Hematopoietic multipotent progenitor cell treated with erythropoietin and hydrocortisone succinate and interleukin-3 and kit ligand, for 6 days (in vitro differentiated cells): Measurements from ENCODE around the gene MTOR.
A peak's percentile ranks its signal among the peaks of the same experiment; 100 is the strongest.
"Not testable (repeated sequence)": the region's sequence is repeated elsewhere in the genome, so short reads cannot be mapped to it uniquely, and the experiment has no call there.

Source experiments
- DNase-seq: peaks from one replicate; pipeline ENCODE4 v3.0.0-alpha.2; 2015

The MTOR gene

DNA sequence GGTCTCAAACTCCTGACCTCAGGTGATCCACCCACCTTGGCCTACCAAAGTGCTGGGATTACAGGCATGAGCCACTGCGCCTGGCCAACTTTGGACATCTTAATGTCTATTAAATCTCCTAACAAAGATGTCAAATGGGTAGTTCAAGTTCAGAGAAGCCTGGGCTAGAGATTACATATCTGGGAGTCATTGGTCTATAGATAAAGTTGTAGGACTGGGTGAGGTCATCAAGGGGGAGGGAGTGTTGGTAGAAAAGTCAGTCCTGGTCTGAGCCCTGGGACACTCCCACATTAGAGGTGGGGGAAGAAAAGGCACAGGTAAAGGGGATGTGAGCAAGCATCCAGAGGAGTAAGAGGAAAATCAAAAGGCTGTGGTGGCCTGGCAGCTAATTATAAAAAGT is 17.3 kb upstream of the MTOR start:
- peak; percentile 43 for DNase-seq

DNA sequence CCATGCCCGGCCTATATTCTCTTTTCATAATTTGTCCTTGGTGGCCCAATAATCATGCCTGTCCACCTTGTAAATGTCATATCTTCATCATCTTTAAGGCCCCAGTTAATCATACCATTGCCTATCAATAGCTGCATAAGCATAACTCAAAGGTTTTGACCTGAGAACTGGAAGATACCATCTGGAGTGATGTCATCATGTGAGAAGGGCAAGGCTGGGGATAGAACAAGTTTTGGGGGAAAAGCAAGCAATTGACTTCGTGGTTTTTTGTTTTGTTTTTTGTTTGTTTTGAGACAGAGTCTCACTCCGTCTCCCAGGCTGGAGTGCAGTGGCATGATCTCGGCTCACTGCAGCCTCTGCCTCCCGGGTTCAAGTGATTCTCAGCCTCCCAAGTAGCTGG is 16.8 kb upstream of the MTOR start:
- DNase-seq: no peak

DNA sequence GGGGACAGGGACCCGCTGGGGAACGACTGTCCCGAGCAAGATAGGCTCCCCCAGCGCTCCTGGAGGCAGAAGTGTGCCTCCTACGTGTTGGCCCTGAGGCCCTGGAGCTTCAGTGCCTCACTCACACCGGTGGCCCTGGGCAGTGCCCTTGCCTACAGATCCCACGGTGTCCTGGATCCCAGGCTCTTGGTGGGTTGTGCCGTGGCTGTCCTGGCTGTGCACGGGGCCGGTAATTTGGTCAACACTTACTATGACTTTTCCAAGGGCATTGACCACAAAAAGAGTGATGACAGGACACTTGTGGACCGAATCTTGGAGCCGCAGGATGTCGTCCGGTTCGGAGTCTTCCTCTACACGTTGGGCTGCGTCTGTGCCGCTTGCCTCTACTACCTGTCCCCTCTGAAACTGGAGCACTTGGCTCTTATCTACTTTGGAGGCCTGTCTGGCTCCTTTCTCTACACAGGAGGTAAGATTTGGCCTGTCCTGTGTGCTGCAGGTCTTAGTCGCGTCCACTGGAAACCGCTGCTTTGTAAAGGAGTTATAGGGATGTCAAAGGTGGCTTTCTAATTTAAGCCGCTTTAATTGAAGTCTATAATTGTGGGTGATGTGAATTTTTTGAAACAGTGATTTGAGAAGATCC is 11.4 kb upstream of the MTOR start:
- DNase-seq: peak; percentile 57

DNA sequence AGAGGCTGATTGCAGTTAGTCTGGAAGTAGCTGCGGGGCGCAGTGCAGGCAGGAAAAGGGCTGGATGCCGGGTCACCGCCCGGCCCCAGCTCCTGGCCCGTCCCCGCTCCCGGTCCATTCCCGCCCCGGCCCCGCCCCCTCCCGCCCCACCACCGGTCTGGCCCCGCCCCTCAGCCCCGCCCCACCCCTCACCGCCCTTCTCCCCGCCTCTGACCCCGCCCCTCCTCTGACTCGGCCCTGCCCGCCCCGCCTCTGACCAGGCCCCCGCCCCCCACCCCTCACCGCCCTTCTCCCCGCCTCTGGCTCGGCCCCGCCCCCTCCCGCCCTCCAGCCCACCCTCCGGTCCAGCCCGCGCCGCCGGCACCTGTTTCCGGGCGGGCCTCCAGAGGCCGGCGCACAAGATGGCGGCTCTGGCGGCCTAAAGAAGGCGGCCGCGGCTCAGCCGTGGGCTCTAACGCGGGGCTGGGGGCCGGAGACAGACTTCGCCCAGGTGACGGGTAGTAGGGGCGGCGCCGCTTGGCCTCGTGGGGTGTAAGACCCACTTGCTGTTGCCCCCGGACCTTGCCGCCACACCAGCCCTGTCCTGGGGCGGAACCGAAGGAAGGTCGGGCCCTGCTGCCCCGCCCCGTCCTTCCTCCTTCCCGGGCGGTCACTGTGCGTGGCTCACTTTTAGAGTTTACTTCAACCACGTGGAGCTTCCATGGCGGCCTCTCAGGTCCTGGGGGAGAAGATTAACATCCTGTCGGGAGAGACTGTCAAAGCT is 10.7 kb upstream of the MTOR start, which contains the start of gene UBIAD1:
UBIAD1 (plus strand) TSS at position 367 of the 763 bp plus-strand sequence; CDS start at position 701, 334 bp downstream.
- DNase-seq: peak; percentile 93

DNA sequence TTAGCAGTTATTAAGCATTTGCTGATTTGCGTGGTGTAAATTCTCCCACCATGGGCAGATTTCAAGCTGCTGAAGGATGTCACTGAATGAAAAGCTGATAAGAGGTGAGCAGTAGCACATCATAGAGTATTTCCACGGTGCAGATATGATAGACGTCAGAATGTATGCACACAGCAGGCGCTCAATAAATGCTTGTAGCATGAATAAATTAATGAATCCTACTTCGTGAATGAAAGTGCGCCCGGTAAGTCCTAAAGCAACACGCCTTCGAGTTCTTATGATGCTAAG is 10.1 kb upstream of the MTOR start:
- no peak for DNase-seq

DNA sequence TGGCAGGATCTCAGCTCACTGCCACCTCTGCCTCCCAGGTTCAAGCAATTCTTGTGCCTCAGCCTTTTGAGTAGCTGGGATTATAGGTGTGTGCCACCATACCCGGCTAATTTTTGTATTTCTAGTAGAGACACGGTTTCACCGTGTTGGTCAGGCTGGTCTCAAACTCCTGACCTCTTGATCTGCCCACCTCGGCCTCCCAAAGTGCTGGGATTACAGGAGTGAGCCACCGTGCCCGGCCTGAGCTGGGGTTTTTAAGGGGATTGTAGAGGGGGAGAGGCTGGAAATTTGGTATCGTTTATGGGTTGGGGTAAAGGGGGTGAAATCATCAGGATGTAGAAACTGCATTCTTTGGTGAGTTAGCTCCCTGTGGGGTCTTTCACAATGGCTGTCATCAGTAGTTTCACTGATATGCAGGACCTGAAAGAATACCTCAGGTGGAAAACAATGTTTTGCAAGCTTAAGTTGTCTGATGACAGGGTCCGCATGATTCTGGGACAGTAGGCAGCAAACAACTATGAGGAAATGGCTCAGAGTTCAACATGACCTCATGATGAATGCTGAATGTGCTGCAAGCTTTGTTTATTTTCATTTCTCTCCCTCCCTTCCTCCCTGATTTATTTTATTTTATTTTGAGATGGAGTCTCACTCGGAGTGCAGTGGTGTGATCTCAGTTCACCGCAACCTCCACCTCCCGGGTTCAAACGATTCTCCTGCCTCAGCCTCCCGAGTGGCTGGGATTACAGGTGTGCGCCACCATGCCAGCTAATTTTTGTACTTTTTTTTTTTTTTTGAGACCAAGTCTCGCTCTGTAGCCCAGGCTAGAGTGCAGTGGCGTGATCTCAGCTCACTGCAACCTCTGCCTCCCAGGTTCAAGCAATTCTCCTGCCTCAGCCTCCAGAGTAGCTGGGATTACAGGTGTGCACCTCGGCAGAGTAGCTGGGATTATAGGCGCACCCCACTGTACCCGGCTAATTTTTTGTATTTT is 5.3 kb upstream of the MTOR start:
- DNase-seq: not testable (repeated sequence)

DNA sequence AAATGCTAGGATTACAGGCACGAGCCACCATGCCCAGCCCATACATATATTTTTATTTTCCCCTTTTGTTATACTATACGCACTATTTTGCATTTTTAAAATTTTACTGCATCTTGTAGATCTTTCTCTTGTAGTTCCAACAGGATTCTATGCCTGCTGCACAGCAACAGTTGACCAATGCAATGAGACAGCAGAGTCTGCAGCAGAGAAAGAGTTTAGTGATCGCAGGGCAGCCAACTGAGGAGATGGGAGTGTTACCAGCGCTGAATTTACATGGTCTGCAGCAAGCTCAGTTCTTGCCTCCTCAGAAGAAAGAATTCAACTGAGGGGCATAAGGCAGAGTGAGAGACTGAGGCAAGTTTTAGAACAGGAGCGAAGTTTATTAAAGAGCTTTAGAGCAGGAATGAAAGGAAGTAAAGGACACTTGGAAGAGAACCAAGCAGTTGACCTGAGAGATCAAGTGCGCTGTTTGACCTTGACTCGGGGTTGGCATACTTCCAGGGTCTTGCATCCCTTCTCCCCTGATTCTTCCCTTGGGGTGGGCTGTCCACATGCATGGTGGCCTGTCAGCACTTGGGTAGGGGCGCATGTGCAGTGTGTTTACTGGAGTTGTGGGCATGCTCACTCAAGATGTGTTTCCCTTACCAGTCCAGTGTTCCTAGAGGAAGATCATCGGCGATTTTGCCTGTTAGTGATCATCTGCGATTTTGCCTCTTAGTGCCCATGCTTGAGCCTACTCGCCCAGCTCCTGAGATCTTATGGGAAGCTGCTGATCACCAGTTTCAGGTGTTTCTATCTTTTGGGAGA is 4.1 kb upstream of the MTOR start:
- DNase-seq: no peak

DNA sequence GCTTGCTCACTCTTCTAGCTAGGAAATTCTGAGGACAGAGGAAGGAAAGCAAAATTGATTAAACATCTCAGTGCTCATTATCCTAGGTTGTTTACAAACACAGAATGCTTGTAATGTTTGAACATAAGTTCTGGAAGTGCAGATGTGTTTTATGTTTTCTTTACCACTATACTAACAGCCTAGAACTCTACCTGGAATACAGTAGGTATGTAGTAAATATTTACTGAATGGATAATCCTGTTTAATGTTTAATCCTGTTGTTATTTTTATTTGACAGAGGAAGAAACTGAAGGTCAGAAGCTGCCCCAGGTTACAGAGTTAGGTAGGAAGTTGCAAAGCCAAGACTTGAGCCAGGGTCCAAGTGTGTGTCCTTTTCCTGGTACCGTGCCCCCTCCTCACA is 6.1 kb downstream of the MTOR start:
- DNase-seq: no peak

DNA sequence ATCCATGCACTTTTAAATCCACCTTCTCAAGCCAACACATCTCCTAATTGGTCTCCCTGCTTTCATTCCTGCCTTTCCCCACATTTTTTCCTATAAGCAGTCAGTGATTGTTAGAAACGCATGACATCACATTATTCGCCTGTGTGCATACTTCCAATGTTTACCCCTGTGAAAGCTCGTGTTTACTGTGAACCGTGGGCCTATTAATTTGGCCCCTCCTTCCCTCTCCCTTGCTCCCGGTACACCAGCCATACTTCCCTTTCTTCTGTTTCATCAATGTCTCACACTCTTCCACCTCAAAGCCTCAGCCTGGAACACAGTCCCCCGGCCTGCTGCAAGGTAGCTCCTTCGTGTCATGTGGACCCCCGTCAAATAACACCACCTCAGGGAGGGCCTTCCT is 9.1 kb downstream of the MTOR start:
- DNase-seq: no peak

DNA sequence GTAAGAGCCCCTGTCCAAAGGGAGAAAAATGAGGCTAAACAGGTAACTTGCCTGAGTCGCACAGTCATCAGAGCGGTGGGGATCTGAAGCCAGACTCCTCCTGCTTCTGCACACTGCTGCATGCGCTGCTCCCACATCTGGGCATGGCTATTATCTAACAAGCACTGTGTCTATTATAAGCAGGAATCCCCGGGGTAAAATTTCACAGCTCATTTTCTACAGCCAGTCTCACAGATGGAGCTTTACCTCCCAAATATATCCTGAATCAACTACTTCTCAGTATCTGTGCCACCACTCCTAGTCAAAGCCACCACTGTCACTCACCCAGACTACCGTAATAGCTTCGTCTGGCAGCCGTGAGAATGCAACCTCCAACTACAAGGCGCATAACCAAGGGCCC is 9.8 kb downstream of the MTOR start:
- no peak for DNase-seq

DNA sequence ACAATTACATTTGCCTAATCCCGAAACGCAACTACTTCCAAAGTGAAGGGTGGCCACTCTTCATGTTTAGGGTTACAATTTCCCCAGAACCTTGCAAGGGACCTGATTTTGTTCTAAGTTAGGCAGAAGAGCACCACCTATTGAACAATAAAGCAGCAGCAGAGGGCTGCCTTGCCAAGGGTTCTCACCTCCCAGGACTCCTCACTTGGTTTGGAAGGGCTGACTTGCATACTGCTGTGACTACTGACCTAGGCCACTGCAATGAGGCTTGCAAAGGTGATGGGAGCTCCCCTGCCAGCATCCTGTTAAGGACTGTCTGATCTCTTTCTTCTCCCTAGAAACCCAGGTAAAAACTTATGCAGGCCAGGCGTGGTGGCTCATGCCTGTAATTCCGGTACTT is 14.2 kb downstream of the MTOR start:
- DNase-seq: no peak

DNA sequence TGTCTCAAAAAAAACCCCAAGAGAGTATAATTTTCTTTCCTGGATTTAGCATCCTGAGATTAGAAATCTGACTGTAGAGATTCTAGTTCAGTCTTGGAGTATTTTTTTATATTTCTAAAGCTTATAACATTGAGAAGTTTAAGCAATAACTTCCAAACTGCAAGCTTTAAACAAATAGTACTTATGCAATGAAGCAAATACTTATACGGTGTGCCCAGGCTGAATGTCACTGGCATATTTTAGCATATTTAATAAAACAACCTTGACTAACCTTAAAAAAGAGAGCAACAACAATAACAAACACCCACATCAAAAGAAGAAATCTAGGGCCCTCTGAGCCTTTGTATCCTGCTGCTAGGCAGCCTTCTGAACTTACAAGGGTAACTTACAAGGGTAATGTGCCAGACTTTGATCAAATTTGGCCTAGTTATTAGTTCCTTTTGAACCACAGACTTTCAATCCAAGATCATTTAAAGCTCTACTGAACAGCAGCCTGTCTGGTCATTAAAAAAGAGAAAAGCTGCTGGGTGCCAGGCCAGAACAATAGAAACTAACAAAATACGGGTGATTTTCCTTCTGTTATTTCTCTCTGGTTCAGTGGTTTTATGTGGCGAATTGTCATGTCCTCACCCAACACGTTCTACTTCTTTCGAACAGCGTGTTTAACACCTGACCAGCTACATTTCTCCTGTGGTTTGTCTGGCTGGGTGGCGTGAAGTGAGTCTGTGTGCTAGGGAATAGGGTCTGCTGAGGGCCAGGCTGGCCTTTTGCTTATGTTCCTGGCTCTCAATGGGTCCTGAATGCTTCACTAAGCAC is 16.2 kb downstream of the MTOR start:
- no peak for DNase-seq

DNA sequence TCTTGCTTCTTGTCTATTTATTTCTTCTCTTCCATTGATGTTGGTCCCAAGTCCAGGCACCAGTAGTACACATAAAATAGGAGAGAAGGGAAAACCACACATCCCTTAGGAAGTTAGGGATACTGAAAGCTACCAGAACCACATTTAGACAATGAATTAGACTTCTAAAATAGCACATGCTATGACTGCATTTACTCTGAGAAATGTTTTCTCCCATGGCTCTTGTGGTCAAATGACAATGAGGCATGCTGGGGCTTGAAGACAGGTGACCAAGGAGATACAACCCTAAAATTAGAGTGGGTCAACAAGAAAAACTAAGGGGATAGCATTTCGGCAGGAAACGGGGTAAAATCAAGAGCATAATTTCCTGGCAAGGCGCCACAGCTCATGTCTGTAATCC is 17.1 kb downstream of the MTOR start:
- no peak for DNase-seq

DNA sequence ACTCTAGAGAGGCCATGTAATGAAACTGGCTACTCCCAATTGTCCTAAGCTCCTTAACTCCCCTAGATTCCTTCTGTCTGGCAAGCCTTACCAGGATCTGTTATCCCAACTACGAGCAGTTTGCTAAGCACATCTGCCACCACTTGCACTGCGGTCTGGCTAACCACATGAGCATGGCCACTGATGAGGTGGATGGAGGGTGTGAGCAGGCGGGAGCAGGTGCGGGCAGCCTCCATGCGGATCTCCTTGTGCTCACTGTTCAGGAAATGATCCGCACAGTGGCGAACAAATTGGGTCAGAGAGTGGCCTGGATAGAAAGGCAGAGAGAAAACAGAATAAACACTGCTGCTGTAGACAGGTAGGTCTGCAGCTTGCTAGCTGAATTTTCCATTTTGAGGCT is 24.0 kb downstream of the MTOR start:
- DNase-seq: no peak

DNA sequence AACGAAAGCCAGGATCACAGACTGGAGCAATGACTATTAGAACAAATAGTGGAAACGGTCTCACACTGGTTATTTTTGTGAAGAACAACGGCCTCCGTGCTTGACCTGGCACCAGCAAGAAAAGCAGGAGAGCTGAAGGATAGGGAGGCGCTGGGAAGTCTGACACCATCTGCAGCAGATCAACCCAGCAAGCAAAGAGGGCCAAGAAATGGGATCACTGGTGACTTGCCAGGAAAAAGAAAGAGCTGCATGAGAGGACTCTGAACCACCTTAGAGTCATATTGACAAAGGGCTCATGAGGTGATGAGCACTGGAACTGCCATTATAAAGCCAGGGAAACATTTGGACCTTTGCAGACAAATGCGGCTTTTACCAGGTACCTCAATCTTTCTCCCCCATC is 25.0 kb downstream of the MTOR start:
- no peak for DNase-seq

DNA sequence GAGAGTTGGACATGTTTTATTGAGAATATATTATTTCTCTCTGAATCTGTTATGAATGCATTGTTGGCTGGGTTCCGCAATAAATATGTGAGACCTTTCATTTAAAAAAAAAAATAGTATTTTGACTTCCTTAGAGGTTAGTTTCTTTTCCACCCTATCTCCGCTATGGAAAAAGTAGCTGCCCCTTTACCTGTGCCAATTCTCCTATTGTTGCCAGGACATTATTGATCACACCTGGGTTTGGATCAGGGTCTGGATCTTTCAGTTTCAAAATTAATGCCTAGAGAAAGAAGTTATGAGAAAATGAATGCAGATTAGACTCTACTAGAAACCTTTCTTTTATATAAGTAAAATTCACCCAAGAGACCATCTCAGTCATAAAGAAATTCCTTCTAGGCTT is 29.1 kb downstream of the MTOR start:
- no peak for DNase-seq

DNA sequence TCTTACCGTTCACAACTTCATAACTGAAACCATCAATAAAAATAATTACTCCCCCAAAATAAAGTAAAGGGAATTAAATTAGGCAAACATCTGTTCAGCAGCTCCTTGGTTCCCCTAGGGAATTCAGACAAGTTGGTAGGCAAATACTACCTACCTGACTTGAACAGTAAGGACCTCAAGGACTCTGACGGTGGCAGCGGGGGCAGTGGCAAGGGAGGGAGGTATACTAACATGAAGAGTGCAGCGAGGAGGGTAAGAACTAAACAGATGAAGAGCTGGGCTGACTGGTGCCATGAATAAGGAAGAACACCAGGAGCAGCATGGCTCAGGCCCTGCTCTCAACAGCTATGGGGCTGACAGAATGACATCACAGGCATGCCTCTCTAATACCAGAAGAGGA is 33.1 kb downstream of the MTOR start:
- DNase-seq: no peak

DNA sequence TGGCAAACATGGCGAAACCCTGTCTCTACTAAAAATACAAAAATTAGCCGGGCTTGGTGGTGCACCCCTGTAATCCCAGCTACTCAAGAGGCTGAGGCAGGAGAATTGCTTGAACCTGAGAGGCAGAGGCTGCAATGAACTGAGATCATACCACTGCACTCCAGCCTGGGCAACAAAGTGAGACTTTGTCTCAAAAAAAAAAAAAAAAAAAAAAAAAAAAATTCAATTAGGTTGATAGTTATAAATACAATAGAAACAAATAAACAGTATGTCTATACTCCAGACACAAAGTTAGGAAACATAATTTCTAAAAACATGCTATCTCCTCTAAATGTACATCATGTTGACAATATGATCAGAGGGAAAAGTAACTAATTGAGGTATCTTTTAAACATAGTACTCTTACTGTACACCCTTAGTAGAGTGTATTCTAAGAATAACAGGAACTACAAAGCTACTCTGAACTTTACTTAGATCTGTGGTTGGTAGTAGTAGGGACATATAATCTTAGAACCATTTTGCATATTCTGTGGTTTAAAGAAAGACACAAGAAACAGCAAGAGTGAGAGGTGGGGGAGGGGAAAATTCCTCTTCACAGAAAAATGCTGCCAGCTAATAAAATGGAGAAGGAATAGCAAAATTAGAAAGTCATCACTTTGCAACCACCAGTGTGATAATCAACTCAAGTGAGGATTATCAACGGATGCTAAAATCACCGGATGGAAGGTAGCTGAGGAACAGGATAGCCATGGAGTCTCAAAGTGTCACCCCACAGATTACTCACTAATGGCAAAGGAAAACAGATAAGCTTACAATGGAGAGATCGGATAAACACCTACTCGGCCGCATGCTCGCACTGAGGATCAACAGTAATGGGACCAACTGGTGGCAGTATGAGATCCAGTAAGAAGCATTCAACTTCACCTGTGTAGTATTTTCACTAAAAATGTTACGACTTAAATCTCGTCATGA is 35.0 kb downstream of the MTOR start:
- no peak for DNase-seq

DNA sequence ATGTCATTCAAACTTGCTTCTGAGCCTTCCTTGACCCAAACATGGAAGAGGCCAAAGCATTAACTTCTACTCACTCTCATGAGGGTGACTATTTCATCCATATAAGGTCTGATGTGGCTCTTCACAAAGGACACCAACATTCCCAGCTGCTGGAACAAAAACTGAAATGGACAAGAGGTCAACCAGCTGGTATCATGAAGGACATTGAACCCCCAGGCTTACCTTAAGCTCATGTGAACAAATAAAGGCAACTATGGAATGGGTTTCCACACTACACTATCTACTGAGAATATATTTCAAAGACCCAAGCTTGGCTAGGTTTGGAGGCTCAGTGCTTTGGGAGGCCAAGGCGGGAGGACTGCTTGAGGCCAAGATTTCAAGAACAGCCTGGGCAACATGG is 46.3 kb downstream of the MTOR start:
- DNase-seq: no peak

DNA sequence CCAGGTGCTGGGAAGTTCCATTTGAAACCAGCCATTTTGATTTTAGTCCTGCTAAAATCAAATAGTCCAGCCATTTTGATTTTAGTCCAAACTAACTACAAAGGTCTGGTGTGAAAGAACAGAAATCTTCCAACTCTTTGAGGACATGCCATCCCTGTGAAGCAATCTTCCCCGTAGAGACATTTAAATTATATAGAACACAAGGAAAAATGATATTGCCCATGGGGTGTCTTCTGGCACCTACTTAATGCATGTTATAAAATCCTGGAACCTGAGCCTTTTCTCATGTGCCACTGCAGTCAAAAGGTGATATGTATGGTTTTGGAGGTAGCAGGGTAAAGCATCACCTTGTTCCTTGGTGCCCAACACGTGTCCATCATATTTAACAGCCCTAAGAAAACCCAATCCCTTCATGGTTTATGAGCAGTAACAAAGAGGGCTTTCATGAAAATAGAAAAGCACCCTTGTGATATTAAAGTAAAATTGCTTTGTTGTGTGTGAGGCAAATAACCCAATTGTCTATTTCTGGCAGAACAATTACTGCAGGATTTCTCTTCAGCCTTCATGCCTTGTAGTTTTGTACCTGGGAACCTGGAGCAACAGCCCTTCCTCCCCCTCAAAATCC is 46.9 kb downstream of the MTOR start:
- no peak for DNase-seq
